Stimulated activated CD8-positive, alpha-beta memory T cell treated with anti-CD3 and anti-CD28 coated beads, Interleukin-4, amount 100 ng/mL, for 48 hours (primary cell): ENCODE results near the gene FAM89A.
A peak's percentile ranks its signal among the peaks of the same experiment; 100 is the strongest.

Experiments
- DNase-seq: peaks from one replicate; pipeline ENCODE4 v3.0.0-alpha.2; 2020

FAM89A gene

GRCh38 chr1:231040019-231040799, at the start of gene FAM89A:
FAM89A (minus strand) TSS chr1:231040254; CDS start chr1:231040211, 43 bp downstream.
- DNase-seq, result peak; percentile 80

GRCh38 chr1:231084353-231084752, 44.3 kb upstream of the FAM89A start:
- no peak for DNase-seq

- DNase-seq, result no peak
Observed at GRCh38 chr1:231079163-231079562, 39.1 kb upstream of the FAM89A start.

- no peak for DNase-seq
Observed at GRCh38 chr1:231078250-231078649, 38.2 kb upstream of the FAM89A start.

- DNase-seq, result no peak
Observed at GRCh38 chr1:231076802-231077201, 36.7 kb upstream of the FAM89A start.

GRCh38 chr1:231075497-231075896, 35.4 kb upstream of the FAM89A start:
- no peak for DNase-seq

GRCh38 chr1:231075020-231075419, 35.0 kb upstream of the FAM89A start:
- DNase-seq, result no peak

- no peak for DNase-seq
Observed at GRCh38 chr1:231074046-231074445, 34.0 kb upstream of the FAM89A start.

GRCh38 chr1:231073331-231073730, 33.3 kb upstream of the FAM89A start:
- no peak for DNase-seq

GRCh38 chr1:231072502-231073094, 32.5 kb upstream of the FAM89A start:
- no peak for DNase-seq

- no peak for DNase-seq
Observed at GRCh38 chr1:231072041-231072440, 32.0 kb upstream of the FAM89A start.

- DNase-seq, result no peak
Observed at GRCh38 chr1:231070758-231071444, 30.8 kb upstream of the FAM89A start.

- no peak for DNase-seq
Observed at GRCh38 chr1:231069333-231069732, 29.3 kb upstream of the FAM89A start.

GRCh38 chr1:231068762-231069161, 28.7 kb upstream of the FAM89A start:
- DNase-seq, result no peak

GRCh38 chr1:231065510-231066241, 25.6 kb upstream of the FAM89A start:
- no peak for DNase-seq

GRCh38 chr1:231064418-231064817, 24.4 kb upstream of the FAM89A start:
- DNase-seq, result no peak

GRCh38 chr1:231063331-231063730, 23.3 kb upstream of the FAM89A start:
- no peak for DNase-seq

GRCh38 chr1:231062500-231063270, 22.6 kb upstream of the FAM89A start:
- DNase-seq, result no peak

- DNase-seq, result no peak
Observed at GRCh38 chr1:231059566-231060193, 19.6 kb upstream of the FAM89A start.

- DNase-seq, result no peak
Observed at GRCh38 chr1:231058416-231059109, 18.5 kb upstream of the FAM89A start.

GRCh38 chr1:231057410-231057809, 17.4 kb upstream of the FAM89A start:
- no peak for DNase-seq
